ENCODE data around the gene MACF1. TPM values are rescaled to one million over a fixed set of nuclear protein-coding genes. Genes with fewer than 3 reads are reported as not detected.

Gene MACF1
- total and polyA plus RNA-seq, 2 of the 13 experiments (the other 11 are each of a cell fraction or from before 2014, with no cell fraction given): 36.7 to 65.4 TPM

DNA sequence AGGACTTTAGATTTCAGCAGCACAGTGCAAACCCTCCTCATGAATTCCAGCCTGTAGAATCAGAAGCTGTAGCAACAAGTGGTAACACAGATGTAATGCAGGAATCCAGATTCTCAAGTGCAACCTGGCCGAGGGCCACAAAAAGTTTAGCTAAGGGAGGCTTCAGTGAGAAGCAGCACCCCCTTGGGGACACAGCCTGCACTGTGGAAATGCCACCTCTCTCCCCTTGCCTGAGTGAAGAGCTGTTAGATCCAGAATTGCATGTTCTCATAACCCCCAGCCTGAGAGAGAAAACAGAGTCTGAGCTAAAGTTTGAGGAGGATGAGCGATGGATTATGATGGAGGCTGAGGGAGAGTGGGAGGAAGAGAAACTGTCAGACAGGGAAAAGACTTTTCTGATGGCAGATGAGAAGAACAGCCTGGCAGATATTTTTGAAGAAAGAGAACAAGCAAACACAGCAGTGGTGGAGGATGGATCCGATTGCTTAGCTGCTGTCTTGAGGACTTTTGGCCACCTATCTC lies 206.5 kb downstream of the MACF1 start (continued):
- no peak for TF ChIP-seq SRSF4 (IDR thresholded peaks at IDR 0.05; ENCODE audit: low read depth, low read length, poor library complexity, severe bottlenecking)
- TF ChIP-seq, protein P1, sequence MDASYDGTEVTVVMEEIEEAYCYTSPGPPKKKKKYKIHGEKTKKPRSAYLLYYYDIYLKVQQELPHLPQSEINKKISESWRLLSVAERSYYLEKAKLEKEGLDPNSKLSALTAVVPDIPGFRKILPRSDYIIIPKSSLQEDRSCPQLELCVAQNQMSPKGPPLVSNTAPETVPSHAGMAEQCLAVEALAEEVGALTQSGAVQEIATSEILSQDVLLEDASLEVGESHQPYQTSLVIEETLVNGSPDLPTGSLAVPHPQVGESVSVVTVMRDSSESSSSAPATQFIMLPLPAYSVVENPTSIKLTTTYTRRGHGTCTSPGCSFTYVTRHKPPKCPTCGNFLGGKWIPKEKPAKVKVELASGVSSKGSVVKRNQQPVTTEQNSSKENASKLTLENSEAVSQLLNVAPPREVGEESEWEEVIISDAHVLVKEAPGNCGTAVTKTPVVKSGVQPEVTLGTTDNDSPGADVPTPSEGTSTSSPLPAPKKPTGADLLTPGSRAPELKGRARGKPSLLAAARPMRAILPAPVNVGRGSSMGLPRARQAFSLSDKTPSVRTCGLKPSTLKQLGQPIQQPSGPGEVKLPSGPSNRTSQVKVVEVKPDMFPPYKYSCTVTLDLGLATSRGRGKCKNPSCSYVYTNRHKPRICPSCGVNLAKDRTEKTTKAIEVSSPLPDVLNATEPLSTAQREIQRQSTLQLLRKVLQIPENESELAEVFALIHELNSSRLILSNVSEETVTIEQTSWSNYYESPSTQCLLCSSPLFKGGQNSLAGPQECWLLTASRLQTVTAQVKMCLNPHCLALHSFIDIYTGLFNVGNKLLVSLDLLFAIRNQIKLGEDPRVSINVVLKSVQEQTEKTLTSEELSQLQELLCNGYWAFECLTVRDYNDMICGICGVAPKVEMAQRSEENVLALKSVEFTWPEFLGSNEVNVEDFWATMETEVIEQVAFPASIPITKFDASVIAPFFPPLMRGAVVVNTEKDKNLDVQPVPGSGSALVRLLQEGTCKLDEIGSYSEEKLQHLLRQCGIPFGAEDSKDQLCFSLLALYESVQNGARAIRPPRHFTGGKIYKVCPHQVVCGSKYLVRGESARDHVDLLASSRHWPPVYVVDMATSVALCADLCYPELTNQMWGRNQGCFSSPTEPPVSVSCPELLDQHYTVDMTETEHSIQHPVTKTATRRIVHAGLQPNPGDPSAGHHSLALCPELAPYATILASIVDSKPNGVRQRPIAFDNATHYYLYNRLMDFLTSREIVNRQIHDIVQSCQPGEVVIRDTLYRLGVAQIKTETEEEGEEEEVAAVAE (CRISPR knock-in tag; IDR thresholded peaks at IDR 0.05; ENCODE audit: borderline replicate concordance): no peak
- TF ChIP-seq, protein P2, sequence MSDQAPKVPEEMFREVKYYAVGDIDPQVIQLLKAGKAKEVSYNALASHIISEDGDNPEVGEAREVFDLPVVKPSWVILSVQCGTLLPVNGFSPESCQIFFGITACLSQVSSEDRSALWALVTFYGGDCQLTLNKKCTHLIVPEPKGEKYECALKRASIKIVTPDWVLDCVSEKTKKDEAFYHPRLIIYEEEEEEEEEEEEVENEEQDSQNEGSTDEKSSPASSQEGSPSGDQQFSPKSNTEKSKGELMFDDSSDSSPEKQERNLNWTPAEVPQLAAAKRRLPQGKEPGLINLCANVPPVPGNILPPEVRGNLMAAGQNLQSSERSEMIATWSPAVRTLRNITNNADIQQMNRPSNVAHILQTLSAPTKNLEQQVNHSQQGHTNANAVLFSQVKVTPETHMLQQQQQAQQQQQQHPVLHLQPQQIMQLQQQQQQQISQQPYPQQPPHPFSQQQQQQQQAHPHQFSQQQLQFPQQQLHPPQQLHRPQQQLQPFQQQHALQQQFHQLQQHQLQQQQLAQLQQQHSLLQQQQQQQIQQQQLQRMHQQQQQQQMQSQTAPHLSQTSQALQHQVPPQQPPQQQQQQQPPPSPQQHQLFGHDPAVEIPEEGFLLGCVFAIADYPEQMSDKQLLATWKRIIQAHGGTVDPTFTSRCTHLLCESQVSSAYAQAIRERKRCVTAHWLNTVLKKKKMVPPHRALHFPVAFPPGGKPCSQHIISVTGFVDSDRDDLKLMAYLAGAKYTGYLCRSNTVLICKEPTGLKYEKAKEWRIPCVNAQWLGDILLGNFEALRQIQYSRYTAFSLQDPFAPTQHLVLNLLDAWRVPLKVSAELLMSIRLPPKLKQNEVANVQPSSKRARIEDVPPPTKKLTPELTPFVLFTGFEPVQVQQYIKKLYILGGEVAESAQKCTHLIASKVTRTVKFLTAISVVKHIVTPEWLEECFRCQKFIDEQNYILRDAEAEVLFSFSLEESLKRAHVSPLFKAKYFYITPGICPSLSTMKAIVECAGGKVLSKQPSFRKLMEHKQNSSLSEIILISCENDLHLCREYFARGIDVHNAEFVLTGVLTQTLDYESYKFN (CRISPR knock-in tag; conservative IDR thresholded peaks at IDR 0.05): no peak
- no peak for TF ChIP-seq FOXP1 (IDR thresholded peaks at IDR 0.05)
- TF ChIP-seq FOXP1 (CRISPR knock-in tag; IDR thresholded peaks at IDR 0.05): no peak
- TF ChIP-seq ZNF251 (CRISPR knock-in tag; IDR thresholded peaks at IDR 0.05): no peak
- 0 out of 2 replicates have a peak, but pooled peaks have one; percentile 25 for TF ChIP-seq ZC3H13 (CRISPR knock-in tag; IDR thresholded peaks at IDR 0.05)
- TF ChIP-seq PHF20 (CRISPR knock-in tag; IDR thresholded peaks at IDR 0.05): no peak
- no peak for TF ChIP-seq ZFYVE20 (CRISPR knock-in tag; IDR thresholded peaks at IDR 0.05; ENCODE audit: borderline replicate concordance, low read depth)
- TF ChIP-seq SALL1 (CRISPR knock-in tag; IDR thresholded peaks at IDR 0.05): 0 out of 2 replicates have a peak, but pooled peaks have one; percentile 19
- no peak for TF ChIP-seq ZSCAN31 (CRISPR knock-in tag; IDR thresholded peaks at IDR 0.05; ENCODE audit: low read depth)
- TF ChIP-seq, protein P3, sequence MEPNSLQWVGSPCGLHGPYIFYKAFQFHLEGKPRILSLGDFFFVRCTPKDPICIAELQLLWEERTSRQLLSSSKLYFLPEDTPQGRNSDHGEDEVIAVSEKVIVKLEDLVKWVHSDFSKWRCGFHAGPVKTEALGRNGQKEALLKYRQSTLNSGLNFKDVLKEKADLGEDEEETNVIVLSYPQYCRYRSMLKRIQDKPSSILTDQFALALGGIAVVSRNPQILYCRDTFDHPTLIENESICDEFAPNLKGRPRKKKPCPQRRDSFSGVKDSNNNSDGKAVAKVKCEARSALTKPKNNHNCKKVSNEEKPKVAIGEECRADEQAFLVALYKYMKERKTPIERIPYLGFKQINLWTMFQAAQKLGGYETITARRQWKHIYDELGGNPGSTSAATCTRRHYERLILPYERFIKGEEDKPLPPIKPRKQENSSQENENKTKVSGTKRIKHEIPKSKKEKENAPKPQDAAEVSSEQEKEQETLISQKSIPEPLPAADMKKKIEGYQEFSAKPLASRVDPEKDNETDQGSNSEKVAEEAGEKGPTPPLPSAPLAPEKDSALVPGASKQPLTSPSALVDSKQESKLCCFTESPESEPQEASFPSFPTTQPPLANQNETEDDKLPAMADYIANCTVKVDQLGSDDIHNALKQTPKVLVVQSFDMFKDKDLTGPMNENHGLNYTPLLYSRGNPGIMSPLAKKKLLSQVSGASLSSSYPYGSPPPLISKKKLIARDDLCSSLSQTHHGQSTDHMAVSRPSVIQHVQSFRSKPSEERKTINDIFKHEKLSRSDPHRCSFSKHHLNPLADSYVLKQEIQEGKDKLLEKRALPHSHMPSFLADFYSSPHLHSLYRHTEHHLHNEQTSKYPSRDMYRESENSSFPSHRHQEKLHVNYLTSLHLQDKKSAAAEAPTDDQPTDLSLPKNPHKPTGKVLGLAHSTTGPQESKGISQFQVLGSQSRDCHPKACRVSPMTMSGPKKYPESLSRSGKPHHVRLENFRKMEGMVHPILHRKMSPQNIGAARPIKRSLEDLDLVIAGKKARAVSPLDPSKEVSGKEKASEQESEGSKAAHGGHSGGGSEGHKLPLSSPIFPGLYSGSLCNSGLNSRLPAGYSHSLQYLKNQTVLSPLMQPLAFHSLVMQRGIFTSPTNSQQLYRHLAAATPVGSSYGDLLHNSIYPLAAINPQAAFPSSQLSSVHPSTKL (CRISPR knock-in tag; IDR thresholded peaks at IDR 0.05): peak; percentile 24; the same call in 1 of the 2 replicates
- peak; percentile 25; the same call in 1 of the 2 replicates for TF ChIP-seq KMT2A (CRISPR knock-in tag; IDR thresholded peaks at IDR 0.05)
- TF ChIP-seq FOSL2 (CRISPR knock-in tag; IDR thresholded peaks at IDR 0.05): peak; percentile 44
- TF ChIP-seq ZNF331 (CRISPR knock-in tag; IDR thresholded peaks at IDR 0.05): 0 out of 2 replicates have a peak, but pooled peaks have one; percentile 11
- TF ChIP-seq SAP130 (CRISPR knock-in tag; IDR thresholded peaks at IDR 0.05; ENCODE audit: low read depth): peak; percentile 56; the same call in 1 of the 2 replicates
- TF ChIP-seq ZNF75D (CRISPR knock-in tag; IDR thresholded peaks at IDR 0.05; ENCODE audit: borderline replicate concordance): no peak
- TF ChIP-seq MIER2 (CRISPR knock-in tag; IDR thresholded peaks at IDR 0.05): no peak
- peak; percentile 72 for TF ChIP-seq STAG1 (CRISPR knock-in tag; IDR thresholded peaks at IDR 0.05)

All from HepG2 (cell line).